Skeletal muscle tissue (tissue), 4 donors: ENCODE data around the gene PLEKHG5. TPM values are rescaled to one million over a fixed set of nuclear protein-coding genes. Genes with fewer than 3 reads are reported as not detected.

Experiments
- H3K27ac ChIP-seq: one replicate; pipeline ENCODE4 v1.7.0; 2013; ENCODE audit warnings: mild to moderate bottlenecking, low read depth, low read length, inconsistent platforms
- H3K27me3 ChIP-seq, 3 donors: one replicate each; pipeline ENCODE4 v1.7.0; 2013; ENCODE audit warnings: low read length in 3 of 3; ENCODE audit not compliant: control insufficient read depth in 3 of 3, insufficient read depth in 3 of 3
- H3K36me3 ChIP-seq, 3 donors: one replicate each; pipeline ENCODE4 v1.7.0; 2013; ENCODE audit warnings: low read length in 3 of 3; ENCODE audit not compliant: control insufficient read depth in 3 of 3, insufficient read depth in 3 of 3
- H3K4me1 ChIP-seq, 3 donors: one replicate each; pipeline ENCODE4 v1.7.0; 2013; ENCODE audit warnings: low read length in 3 of 3, mild to moderate bottlenecking in 3 of 3; ENCODE audit not compliant: control insufficient read depth in 3 of 3, insufficient read depth in 3 of 3
- H3K4me3 ChIP-seq, 3 donors: one replicate each; pipeline ENCODE4 v1.7.0; 2013; ENCODE audit warnings: low read length in 3 of 3
- H3K9ac ChIP-seq, 3 donors: one replicate each; pipeline ENCODE4 v1.7.0; 2013; ENCODE audit warnings: low read length in 3 of 3, mild to moderate bottlenecking in 3 of 3, moderate library complexity in 2 of 3, low read depth in 1 of 3
- H3K9me3 ChIP-seq, 3 donors: one replicate each; pipeline ENCODE4 v1.7.0; 2013; ENCODE audit warnings: low read length in 3 of 3; ENCODE audit not compliant: control insufficient read depth in 3 of 3
- total RNA-seq: library from RNA; depleted of rRNA; stranded (reverse); fragments of >200 nt; gene quantifications from one replicate; pipeline ENCODE4 v1.2.3, GENCODE V29; 2014
- donor health status: Osteomylitis.

The PLEKHG5 gene
- total RNA-seq, 1 donor from 2014 or later, result 8.4 TPM

DNA sequence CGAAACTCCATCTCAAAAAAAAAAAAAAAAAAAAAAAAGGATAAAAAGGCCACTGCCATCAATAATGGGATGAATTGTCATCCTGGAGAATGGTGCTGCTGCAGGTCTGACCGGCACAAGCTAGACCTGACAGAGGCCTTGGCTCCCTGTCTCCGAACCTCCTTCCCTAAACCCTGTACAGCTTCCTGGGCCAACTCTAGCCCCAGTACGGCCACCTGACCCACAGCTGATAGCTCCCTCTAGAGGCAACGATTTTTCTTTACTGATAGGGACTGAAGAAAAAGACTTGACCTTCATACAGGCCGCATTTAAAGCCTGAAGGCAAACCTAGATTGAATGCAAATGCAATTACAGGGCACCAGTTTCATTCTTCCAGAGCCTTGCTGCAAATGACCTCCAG is 32.1 kb upstream of the PLEKHG5 start:
- no peaks in the 10 kb centered on the region for H3K27me3 ChIP-seq
- H3K9me3 ChIP-seq, result no peaks in the 10 kb centered on the region
- H3K4me3 ChIP-seq, result no peak overlapping the region
- no peak overlapping the region for H3K9ac ChIP-seq
- H3K4me1 ChIP-seq, result peaks cover 13 to 16% (median 15%) of the 10 kb centered on the region in 3 donors
- peaks cover 20 to 31% (median 28%) of the 10 kb centered on the region in 3 donors for H3K36me3 ChIP-seq
- no peak overlapping the region for H3K27ac ChIP-seq

DNA sequence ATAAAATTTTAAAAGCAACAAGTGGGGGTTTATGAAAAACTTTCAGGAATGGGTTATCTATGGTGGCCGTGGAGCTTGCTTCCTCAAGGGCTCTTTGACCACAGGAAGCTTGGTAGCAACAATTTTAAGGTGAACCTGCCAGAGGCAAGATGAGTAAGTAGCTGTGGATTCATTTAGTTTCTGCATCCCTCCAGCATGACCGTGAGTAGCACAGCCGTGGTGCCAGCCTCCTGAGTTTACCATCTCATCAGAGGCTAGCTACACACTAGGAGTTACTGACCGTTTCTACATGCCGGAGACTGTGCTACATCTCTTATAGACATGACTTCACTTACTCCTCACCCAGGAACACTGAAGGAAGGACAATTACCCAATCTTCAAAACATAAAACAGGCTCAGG is 30.1 kb upstream of the PLEKHG5 start:
- Histone ChIP-seq H3K27ac (no peak overlapping the region), H3K36me3 (peaks cover 11 to 20% (median 15%) of the 10 kb centered on the region in 3 donors), H3K4me1 (peaks cover 13 to 16% (median 15%) of the 10 kb centered on the region in 3 donors)

DNA sequence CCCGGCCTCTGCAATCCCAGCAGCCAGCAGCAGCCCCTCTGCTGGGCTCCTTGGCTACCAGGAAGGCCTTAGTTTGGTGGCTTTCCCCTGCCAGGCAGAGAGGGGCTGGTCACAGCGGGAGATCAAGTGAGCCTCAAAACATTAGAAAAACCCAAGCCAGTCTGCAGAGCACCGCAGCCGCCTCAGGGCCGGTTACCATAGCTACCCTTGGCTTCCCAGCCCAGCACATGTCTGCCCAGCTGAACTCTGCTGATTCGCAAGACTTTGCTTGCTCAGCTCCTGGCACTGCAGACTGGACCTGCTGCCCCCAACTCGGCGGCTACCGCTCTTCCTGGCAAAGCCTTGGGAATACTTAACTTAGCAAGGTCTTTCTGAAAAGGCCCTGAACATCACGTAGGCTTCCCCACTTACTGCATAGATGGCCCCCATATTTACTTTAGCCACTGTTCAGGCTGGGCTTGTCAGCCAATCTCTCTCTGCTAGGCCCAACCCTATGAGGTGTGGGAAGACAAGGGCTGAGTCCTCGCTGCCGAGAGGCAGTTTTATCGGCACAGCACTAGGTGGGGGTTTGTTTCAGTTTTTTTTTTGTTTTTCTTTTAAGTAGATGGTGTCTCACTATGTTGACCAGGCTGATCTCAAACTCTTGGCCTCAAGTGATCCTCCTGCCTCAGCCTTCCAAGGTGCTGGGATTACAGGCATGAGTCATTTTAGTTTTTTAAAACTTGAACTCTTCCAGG is 28.6 kb upstream of the PLEKHG5 start:
- H3K27ac ChIP-seq, result no peak overlapping the region

More for the DNA sequence above, 30.1 kb upstream of the PLEKHG5 start:
- H3K4me3 ChIP-seq, result no peak overlapping the region
- H3K27me3 ChIP-seq, result no peaks in the 10 kb centered on the region
- no peaks in the 10 kb centered on the region for H3K9me3 ChIP-seq
- H3K9ac ChIP-seq, result no peak overlapping the region

DNA sequence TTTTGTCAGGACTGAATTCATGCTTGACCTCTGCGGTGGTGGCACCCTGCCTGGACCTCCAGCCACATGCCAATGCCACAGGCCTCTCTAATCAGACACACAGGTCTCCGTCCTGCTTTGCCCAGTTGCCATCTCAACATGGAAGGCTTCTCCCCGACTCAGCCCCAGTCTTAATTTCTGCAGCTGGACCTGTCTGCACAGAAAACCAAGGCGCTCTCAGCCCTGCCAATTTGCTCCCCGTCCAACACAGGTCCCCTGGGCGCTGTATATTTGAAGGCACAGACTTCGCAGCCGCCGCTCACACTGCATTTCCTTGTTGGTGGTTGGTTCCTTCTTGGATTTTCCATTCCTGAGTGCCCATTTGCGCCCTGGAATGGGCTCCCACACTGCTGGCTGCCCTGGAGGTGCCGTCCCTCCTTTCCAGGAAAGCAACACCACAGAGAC is 28.0 kb upstream of the PLEKHG5 start:
- Histone ChIP-seq H3K4me3 (peak overlapping the region in 2 of 3 donors; percentile 6 to 20), H3K4me1 (peaks cover 13 to 16% (median 15%) of the 10 kb centered on the region in 3 donors), H3K27ac (no peak overlapping the region), H3K27me3 (no peaks in the 10 kb centered on the region), H3K9me3 (no peaks in the 10 kb centered on the region), H3K9ac (peak overlapping the region in 2 of 3 donors; percentile 16 to 21), H3K36me3 (peaks cover 0 to 4% (median 0%) of the 10 kb centered on the region in 3 donors)

More for the DNA sequence above, 28.6 kb upstream of the PLEKHG5 start:
- peaks cover 13 to 16% (median 15%) of the 10 kb centered on the region in 3 donors for H3K4me1 ChIP-seq
- H3K9ac ChIP-seq, result peak overlapping the region in 1 of 3 donors; percentile 21
- H3K4me3 ChIP-seq, result peak overlapping the region in 2 of 3 donors; percentile 20 to 30
- H3K27me3 ChIP-seq, result no peaks in the 10 kb centered on the region
- peaks cover under 1 to 6% (median under 1%) of the 10 kb centered on the region in 3 donors for H3K36me3 ChIP-seq
- H3K9me3 ChIP-seq, result no peaks in the 10 kb centered on the region

DNA sequence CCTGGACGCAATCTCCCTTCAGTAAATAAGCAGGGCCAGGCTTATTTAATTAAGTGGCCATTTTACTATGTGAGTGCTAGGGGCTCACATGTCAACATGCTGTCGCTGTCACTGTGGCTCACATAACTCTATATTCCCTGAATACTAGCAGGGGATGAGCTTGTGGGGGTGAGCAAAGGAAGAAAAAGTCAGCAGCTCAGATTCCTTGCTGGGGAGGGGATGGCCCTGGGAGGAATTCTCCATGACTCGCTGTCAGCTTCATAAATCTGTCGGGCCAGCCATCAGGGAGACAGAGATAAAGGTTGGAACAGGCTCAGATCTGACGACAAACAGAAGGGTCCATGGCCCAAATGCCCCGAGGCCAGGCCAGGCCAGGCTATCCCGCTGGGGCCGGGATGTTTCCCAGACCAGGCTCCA is 26.0 kb upstream of the PLEKHG5 start:
- Histone ChIP-seq H3K36me3 (no peaks in the 10 kb centered on the region), H3K27me3 (no peaks in the 10 kb centered on the region), H3K4me3 (no peak overlapping the region), H3K4me1 (peaks cover 15 to 22% (median 19%) of the 10 kb centered on the region in 3 donors), H3K9me3 (no peaks in the 10 kb centered on the region), H3K27ac (no peak overlapping the region), H3K9ac (no peak overlapping the region)

DNA sequence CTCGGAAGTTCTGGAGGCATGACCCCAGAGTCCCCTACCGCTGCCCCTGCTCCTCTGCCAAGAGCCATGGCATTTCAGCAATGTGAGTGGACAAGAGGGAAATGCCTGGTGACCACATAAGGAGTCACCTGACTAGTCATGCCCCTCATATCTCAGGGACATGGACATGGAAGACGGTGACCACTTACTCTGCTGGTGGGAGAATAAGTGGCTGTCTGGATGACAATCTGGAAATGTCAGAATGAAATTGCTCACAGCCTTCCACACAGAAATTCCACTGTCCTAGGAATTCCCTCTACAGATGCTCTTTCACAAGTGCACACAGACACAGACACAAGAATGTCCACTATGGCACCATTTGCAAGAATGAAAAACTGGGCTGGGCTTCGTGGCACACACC is 24.3 kb upstream of the PLEKHG5 start:
- no peaks in the 10 kb centered on the region for H3K9me3 ChIP-seq
- H3K27ac ChIP-seq, result no peak overlapping the region
- H3K27me3 ChIP-seq, result no peaks in the 10 kb centered on the region
- H3K9ac ChIP-seq, result no peak overlapping the region
- H3K4me3 ChIP-seq, result no peak overlapping the region
- peaks cover 15 to 22% (median 19%) of the 10 kb centered on the region in 3 donors for H3K4me1 ChIP-seq
- no peaks in the 10 kb centered on the region for H3K36me3 ChIP-seq

DNA sequence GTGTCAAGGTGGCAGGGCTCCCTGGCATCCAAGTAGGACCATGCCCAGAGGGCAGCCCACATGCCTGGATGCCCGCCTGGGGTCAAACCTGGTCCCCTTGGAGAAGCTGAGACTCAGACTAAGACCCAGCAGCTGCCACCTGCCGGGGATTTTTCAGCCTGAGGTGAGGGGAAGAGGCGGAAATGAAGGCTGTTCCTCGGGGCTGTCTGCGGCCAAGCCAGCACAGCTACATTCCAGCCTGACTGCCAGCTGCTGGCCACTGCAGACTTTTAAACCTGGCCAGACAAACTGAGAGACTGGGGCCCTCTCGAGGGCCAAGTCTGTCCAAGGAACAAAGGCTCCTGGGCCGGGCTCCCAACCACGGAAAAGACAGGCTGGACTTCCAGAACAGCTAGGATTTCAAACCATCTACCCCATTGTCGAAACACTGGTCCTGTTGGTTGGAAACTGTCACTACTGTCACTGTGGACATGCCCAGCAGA is 21.9 kb upstream of the PLEKHG5 start:
- no peak overlapping the region for H3K4me3 ChIP-seq
- peaks cover 0 to 5% (median 4%) of the 10 kb centered on the region in 3 donors for H3K27me3 ChIP-seq
- H3K27ac ChIP-seq, result no peak overlapping the region
- no peaks in the 10 kb centered on the region for H3K9me3 ChIP-seq
- no peaks in the 10 kb centered on the region for H3K36me3 ChIP-seq
- peaks cover 6 to 18% (median 7%) of the 10 kb centered on the region in 3 donors for H3K4me1 ChIP-seq
- peak overlapping the region in 1 of 3 donors; percentile 16 for H3K9ac ChIP-seq

DNA sequence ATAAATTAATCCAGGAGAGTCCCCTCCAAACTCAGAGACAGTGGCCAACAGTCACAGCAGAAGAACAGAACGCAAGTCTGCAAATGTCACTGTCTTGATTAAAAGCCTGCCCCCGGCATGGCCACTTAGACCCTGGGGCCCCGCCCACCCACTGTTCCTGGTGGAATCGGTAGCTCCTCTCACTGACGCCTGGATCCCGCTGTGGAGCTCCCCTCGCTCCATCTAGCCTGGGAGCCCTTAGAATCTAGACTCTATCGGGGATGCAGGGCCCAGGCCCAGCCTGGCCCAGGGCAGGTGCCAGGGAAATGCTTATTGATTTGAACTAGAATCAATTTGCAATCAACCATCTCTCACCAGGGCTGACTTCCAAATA is 21.4 kb upstream of the PLEKHG5 start:
- Histone ChIP-seq H3K9me3 (no peaks in the 10 kb centered on the region), H3K27me3 (peaks cover 0 to 5% (median 4%) of the 10 kb centered on the region in 3 donors), H3K27ac (no peak overlapping the region), H3K4me1 (peaks cover 9 to 20% (median 11%) of the 10 kb centered on the region in 3 donors), H3K9ac (peak overlapping the region in 1 of 3 donors; percentile 16), H3K4me3 (no peak overlapping the region), H3K36me3 (no peaks in the 10 kb centered on the region)

DNA sequence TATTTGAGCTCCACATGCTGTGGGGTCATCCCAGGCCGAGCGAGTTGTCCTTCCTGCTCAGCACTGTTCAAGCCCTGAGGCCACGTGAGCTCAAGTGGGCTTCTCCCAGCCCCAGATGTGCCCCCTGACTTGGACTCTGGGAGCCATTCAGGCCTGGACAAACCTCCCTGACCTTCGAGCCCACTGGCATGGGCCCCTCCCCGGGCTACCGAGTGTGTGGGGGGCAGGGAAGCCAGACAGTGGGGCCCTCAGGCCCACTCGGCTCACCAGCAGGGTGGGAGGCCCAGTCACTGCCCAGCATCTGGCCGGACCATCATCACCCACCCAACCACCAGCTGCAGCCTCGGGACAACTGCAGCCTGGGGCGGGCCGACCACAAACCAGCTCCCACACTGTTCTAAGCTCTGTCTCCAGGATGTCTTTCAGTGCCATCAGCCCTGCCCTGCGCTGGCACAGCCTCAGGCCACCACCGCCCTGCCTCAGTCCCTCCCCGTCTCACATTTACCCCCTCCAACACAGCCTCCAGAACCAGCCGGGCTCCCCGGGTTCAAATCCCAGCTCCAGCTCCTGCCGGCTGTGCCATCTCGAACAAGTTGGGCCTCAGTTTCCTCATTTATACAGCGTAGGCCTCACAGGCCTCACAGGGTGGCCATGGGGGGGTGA is 20.9 kb upstream of the PLEKHG5 start:
- no peaks in the 10 kb centered on the region for H3K9me3 ChIP-seq
- peaks cover 14 to 20% (median 14%) of the 10 kb centered on the region in 3 donors for H3K4me1 ChIP-seq
- H3K4me3 ChIP-seq, result no peak overlapping the region
- no peaks in the 10 kb centered on the region for H3K36me3 ChIP-seq
- no peak overlapping the region for H3K9ac ChIP-seq
- H3K27ac ChIP-seq, result no peak overlapping the region
- peaks cover 0 to 5% (median 4%) of the 10 kb centered on the region in 3 donors for H3K27me3 ChIP-seq
